Left kidney (tissue), 2 donors: Measurements from ENCODE around the gene POU6F2. TPM values are rescaled to one million over a fixed set of nuclear protein-coding genes. Genes with fewer than 3 reads are reported as not detected.

ENCODE experiments used
- DNase-seq: peaks from one replicate; pipeline ENCODE4 v3.0.0-alpha.2; 2013
- polyA plus RNA-seq: library from polyadenylated mRNA; unstranded; fragments of 120-200 nt; gene quantifications from one replicate; pipeline ENCODE4 v1.2.1, GENCODE V29; 2013; ENCODE audit not compliant: insufficient read length

POU6F2 gene
- polyA plus RNA-seq, 1 donor: 0.18 TPM

DNA sequence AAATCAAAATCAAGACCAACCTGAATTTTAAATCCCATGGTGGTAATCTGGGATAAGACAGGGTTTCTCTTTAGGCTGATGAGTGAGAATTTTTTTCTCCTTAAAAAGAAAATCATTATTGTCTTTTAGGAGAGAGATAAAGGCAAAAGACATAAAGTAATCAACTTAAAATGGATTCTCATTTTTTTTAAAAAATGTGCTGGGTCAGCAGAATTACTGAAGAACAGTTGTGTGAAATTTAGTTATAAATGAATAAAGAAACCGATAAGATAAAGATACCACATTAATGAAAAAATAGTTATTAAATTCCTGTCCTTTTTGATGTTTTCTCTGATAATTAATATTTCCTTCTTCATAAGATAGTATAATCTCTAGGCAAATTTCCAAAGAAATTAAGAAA, 427.2 kb downstream of the POU6F2 start:
- DNase-seq: no peak

GRCh38 chr7:39405581-39405980, 427.9 kb downstream of the POU6F2 start:
- no peak for DNase-seq

- DNase-seq: peak; percentile 66
Measured at GRCh38 chr7:39406467-39406866, 428.8 kb downstream of the POU6F2 start.

DNA sequence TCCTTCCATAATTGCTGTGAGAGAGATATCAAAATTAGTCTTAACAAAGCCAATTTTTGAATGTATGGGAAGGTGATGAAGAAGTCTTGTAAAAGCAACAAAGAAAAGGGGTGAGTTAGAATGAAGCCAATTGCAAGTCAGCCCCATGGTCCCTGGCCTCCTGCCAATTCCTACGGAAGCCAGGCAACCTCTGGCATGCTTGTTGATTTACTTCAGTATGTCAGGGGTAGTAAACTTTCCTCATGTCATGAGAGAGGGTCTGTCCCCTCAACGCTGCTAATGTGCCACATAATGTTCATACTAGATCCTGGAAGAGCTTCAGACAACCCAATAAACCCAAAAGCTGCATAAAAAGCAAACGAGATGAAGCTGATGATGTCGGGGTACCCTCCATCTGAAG, 429.4 kb downstream of the POU6F2 start:
- DNase-seq: peak; percentile 53

DNA sequence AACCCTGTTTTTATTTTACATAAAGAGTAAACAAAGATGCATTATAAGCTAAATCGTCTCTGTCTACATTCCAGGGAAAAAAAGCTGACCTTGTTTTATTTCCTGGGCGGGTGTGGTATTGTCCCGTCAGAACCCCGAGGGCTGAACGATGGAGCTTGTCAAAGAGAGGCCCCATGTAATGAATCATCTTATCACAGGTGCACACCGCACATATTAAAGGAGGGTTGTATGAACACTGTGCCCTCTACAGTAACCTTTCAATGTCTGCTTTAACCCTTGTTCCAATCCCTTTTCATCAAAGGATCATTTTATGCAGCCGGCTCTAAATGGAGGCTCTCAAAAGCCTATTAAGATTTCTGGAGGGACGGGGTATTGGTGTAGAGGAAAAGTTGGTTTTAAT, 430.0 kb downstream of the POU6F2 start:
- DNase-seq: no peak

DNA sequence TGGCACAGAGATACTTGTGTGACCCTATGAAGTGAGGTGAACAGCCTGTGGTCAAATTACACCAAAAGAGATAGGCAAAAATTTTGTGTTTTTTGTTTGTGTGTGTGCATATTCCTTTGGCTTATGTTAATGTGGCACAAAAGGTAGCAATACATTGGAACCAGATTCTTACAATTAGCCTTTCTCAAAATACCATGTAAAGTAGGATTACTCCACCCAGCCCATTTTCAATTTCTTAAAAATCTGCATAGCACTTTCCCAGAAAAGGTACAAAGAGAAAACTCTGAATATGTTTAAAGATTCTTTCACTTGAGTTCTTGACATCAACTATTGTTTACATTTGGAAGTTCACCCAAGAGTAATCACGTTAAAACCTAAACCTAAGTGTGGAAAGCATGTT, 431.2 kb downstream of the POU6F2 start:
- DNase-seq: no peak

GRCh38 chr7:39410582-39410981, 432.9 kb downstream of the POU6F2 start:
- no peak for DNase-seq

GRCh38 chr7:39413636-39414223, 436.0 kb downstream of the POU6F2 start:
- DNase-seq: no peak

DNA sequence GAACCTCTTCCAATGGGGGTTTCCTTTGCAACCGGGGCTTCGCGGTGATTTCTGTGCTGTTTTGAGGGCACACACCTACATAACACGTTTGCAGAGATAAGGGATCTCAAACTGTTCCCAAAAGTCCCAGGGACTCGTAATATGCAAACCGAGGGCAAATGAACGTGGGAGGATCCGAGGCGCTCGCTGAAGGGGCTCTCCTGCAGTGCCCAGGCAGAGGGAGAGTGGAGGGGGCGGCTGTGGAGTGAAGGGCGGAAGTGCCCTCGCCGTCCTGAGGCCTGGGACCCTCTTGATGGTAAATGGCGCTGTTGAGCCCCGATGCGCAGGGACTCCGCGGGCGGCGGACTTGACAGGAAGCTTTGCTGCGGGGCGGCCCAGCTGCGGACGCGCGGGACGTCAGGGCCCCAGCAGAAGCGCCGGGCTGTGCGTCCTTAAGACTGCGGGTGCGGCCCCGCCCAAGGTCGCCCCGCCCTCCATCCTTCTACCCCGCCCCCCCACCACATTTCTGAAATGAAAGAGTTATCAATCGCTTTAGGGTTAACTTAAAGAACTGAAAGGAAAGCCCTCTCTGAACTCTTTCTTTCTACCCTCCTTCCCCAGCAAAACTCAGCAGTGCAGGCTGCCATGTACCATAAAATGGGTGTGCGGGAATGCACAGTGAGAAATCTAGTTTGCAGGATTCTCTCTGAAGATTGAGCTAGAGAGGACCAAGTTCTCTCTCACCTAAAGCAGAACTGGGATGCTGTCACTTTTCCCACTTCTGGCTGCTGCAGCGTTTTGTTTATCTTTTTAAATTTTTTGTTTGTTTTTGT, 436.7 kb downstream of the POU6F2 start:
- peak; percentile 57 for DNase-seq

DNA sequence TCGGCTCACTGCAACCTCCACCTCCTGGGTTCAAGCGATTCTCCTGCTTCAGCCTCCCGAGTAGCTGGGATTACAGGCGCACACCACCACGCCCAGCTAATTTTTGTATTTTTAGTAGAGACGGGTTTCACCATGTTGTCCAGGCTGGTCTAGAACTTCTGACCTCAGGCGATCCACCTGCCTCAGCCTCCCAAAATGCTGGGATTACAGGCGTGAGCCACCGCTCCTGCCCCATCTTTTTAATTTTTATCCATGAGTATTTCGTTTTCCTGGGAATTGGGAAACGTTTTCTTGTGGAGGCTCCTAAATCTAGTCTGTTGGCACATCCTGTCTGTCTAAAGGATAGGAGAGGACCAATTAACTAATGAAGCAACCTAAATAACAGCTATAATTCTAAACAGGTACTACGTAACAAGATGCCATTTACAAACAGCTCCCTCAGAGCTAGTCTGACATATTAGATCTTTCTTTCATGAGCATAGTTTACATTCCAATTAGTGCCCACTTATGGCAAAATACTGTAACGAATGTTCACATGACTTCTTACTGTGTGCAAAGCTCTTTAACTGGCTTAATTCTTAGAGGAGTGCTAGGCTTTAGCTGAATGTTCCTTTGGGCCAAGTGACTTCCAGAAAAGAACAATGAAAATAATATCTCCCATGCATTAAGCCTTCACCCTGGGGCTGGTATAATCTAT, 437.5 kb downstream of the POU6F2 start:
- DNase-seq: no peak

GRCh38 chr7:39416866-39417265, 439.2 kb downstream of the POU6F2 start:
- DNase-seq: no peak

- DNase-seq: no peak
Measured at GRCh38 chr7:39417642-39418041, 439.9 kb downstream of the POU6F2 start.

- no peak for DNase-seq
Measured at GRCh38 chr7:39421251-39421650, 443.5 kb downstream of the POU6F2 start.

GRCh38 chr7:39421661-39422060, 444.0 kb downstream of the POU6F2 start:
- no peak for DNase-seq

DNA sequence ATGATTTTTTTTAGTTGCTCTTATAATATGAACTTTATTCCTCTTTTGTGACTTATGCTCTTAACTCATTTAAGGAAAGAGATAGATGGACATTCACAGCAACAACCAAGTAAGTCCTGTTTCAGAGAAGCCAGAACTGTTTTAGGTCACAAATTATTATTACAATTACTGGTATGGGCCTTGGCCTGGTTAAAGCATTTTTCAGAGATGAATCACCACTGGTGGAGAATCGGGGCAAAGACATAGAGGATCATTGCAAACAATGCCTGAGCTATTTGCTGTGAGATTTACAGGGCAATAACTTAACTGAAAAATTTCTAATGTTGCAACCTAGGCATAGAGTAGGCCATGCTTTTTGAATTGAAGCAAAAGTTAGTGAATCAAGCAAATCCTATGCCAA, 450.5 kb downstream of the POU6F2 start:
- DNase-seq: no peak

DNA sequence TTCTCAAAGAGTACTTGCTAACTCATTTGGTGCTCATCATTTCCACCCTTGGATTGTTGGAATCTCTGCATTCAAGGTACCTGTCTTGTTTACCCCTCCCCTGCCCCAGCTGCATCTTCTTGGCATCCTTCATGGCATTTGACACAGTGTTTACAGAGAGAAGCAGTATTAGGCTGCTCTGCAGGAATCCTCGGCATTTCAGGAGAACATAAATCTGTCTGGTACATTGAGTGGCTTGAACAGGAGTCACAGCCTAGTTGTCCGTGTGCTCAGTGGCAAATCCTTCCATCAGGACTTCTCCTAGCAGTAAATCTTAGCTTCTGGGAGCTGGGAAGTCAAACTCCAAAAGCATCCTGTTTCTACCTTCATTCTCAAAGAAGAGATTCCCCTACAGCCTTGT, 451.7 kb downstream of the POU6F2 start:
- DNase-seq: no peak

GRCh38 chr7:39430441-39430840, 452.7 kb downstream of the POU6F2 start:
- DNase-seq: no peak

- no peak for DNase-seq
Measured at GRCh38 chr7:39430909-39431641, 453.4 kb downstream of the POU6F2 start.

- DNase-seq: no peak
Measured at GRCh38 chr7:39432368-39432767, 454.7 kb downstream of the POU6F2 start.

GRCh38 chr7:39432807-39433416, 455.2 kb downstream of the POU6F2 start:
- DNase-seq: no peak

DNA sequence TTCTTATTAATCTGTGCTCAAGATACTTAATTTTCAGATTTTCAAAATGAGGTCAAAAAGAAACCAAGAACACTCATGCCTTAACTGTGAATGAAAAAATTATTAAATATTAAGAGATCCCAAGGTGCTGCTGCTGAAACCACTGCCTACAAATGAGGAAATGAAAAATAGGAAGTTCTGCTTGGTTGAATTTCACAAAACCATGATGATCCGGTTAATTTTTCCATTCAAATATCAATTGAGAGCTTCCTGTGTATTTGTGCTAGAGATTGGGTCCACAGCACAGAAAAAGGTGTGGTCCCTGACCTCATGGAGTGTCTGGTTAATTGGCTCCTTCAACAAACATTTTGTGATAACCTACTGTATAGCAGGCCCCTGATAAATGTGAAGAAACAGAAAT, 455.8 kb downstream of the POU6F2 start:
- no peak for DNase-seq

GRCh38 chr7:39434012-39434411, 456.3 kb downstream of the POU6F2 start:
- DNase-seq: no peak
